DND-41 (cell line): ENCODE measurements around the gene POLR2E.

Source experiments
- ATAC-seq: fragments of 200-7000 bp; cut with Tn5 transposase; 3 replicates; pipeline ENCODE4 v1.9.1; 2021; ENCODE audit warnings: low read depth; ENCODE audit not compliant: insufficient read depth
- DNase-seq: peaks from one replicate; pipeline ENCODE4 v3.0.0-alpha.2; 2020
- H2AFZ ChIP-seq: 2 replicates; pipeline ENCODE4 v1.6.0; 2012; ENCODE audit warnings: low read depth, low read length
- H3K27ac ChIP-seq: 2 replicates; pipeline ENCODE4 v1.5.1; 2012; ENCODE audit warnings: low read length, inconsistent platforms
- H3K27me3 ChIP-seq: fragments of 200-600 bp; sonication (generic); 2 replicates; pipeline ENCODE4 v1.6.0; 2012; ENCODE audit warnings: low read length, mild to moderate bottlenecking, inconsistent platforms; ENCODE audit not compliant: insufficient read depth, poor library complexity
- H3K36me3 ChIP-seq: 2 replicates; pipeline ENCODE4 v1.5.1; 2012; ENCODE audit warnings: low read length, inconsistent platforms; ENCODE audit not compliant: insufficient read depth
- H3K4me1 ChIP-seq: 2 replicates; pipeline ENCODE4 v1.5.1; 2012; ENCODE audit warnings: mild to moderate bottlenecking, low read length; ENCODE audit not compliant: insufficient read depth
- H3K4me2 ChIP-seq: 2 replicates; pipeline ENCODE4 v1.6.0; 2012; ENCODE audit warnings: mild to moderate bottlenecking, moderate library complexity, low read length, inconsistent platforms; ENCODE audit not compliant: insufficient read depth
- H3K4me3 ChIP-seq, 2 experiments: fragments of 200-600 bp in 1 of 2; shearing (Covaris generic) in 1 of 2; 2 replicates each; pipeline ENCODE4 v1.5.1; 2012 to 2016; ENCODE audit warnings: inconsistent platforms in 2 of 2, low read length in 2 of 2, mild to moderate bottlenecking in 2 of 2, low read depth in 1 of 2, moderate library complexity in 1 of 2
- H3K79me2 ChIP-seq: 2 replicates; pipeline ENCODE4 v1.6.0; 2012; ENCODE audit warnings: low read length, inconsistent platforms; ENCODE audit not compliant: insufficient read depth
- H3K9ac ChIP-seq: 2 replicates; pipeline ENCODE4 v1.6.0; 2012; ENCODE audit warnings: low read depth, mild to moderate bottlenecking, inconsistent platforms, low read length, moderate library complexity
- H3K9me3 ChIP-seq: 2 replicates; pipeline ENCODE4 v1.5.1; 2012; ENCODE audit warnings: low read length, moderate library complexity, mild to moderate bottlenecking, inconsistent platforms; ENCODE audit not compliant: insufficient read depth, severe bottlenecking
- H4K20me1 ChIP-seq: 2 replicates; pipeline ENCODE4 v1.6.0; 2012; ENCODE audit warnings: low read length; ENCODE audit not compliant: insufficient read depth
- EZH2 ChIP-seq: IDR thresholded peaks from 3 replicates; pipeline ENCODE4 v1.6.1; 2012; ENCODE audit warnings: borderline replicate concordance, low read depth, mild to moderate bottlenecking, moderate library complexity, low read length, inconsistent platforms; ENCODE audit not compliant: severe bottlenecking
- TF ChIP-seq, protein P1 (sequence below): IDR thresholded peaks from 2 replicates; pipeline ENCODE4 v1.5.1; 2012; ENCODE audit warnings: borderline replicate concordance, low read length, moderate library complexity, mild to moderate bottlenecking; ENCODE audit not compliant: poor library complexity, severe bottlenecking; ENCODE audit errors: extremely low read depth

Gene POLR2E

DNA sequence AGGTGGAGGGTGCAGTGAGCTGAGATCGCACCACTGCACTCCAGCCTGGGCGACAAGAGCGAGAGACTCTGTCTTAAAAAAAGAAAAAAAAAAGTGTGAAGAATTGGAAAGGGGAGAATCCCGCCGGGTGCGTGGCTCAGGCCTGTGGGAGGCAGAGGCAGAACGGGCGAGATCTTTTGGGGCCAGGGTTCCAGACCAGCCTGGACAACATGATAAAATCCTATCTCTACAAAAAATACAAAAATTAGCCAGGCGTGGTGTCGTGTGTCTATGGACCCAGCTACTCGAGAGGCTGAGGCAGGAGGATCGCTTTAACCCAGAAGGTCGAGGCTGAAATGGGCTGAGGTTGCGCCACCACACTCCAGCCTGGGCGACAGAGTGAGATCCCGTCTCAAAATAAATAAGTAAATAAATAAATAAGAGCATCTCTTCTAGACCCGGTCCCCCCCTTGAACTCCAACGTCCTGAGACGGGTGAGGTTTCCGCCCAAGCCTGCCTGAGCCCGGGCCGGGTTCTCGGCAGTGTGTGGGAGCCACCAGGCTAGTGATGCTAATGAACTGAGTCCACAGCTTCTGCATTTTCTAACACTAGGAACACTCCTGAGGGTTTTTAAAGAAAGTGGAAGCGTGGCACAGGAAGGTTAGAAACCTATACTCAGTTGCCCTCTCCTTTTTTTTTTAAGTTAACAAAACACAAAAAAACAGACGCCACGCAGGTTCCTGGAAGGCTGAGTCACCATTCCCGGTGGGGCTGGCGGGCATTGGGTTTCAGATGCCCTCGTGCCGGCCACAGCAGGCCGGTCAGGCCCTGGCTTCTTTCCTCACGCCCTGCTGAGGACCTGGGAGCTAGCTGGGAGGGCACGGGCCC, 30.7 kb upstream of the POLR2E start:
- peaks cover 7% of the 10 kb centered on the region for H4K20me1 ChIP-seq
- no peak for ATAC-seq
- H2AFZ ChIP-seq: no peak overlapping the region
- TF ChIP-seq, protein P1, sequence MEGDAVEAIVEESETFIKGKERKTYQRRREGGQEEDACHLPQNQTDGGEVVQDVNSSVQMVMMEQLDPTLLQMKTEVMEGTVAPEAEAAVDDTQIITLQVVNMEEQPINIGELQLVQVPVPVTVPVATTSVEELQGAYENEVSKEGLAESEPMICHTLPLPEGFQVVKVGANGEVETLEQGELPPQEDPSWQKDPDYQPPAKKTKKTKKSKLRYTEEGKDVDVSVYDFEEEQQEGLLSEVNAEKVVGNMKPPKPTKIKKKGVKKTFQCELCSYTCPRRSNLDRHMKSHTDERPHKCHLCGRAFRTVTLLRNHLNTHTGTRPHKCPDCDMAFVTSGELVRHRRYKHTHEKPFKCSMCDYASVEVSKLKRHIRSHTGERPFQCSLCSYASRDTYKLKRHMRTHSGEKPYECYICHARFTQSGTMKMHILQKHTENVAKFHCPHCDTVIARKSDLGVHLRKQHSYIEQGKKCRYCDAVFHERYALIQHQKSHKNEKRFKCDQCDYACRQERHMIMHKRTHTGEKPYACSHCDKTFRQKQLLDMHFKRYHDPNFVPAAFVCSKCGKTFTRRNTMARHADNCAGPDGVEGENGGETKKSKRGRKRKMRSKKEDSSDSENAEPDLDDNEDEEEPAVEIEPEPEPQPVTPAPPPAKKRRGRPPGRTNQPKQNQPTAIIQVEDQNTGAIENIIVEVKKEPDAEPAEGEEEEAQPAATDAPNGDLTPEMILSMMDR: no peak
- no peak for TF ChIP-seq EZH2
- no peak overlapping the region for H3K4me2 ChIP-seq
- peaks cover 52% of the 10 kb centered on the region for H3K36me3 ChIP-seq
- H3K4me3 ChIP-seq: no peak overlapping the region
- DNase-seq: no peak
- no peaks in the 10 kb centered on the region for H3K27me3 ChIP-seq
- peaks cover 2% of the 10 kb centered on the region for H3K4me1 ChIP-seq
- peaks cover 16% of the 10 kb centered on the region for H3K79me2 ChIP-seq
- no peaks in the 10 kb centered on the region for H3K9me3 ChIP-seq
- no peak overlapping the region for H3K9ac ChIP-seq
- H3K27ac ChIP-seq: no peak overlapping the region

DNA sequence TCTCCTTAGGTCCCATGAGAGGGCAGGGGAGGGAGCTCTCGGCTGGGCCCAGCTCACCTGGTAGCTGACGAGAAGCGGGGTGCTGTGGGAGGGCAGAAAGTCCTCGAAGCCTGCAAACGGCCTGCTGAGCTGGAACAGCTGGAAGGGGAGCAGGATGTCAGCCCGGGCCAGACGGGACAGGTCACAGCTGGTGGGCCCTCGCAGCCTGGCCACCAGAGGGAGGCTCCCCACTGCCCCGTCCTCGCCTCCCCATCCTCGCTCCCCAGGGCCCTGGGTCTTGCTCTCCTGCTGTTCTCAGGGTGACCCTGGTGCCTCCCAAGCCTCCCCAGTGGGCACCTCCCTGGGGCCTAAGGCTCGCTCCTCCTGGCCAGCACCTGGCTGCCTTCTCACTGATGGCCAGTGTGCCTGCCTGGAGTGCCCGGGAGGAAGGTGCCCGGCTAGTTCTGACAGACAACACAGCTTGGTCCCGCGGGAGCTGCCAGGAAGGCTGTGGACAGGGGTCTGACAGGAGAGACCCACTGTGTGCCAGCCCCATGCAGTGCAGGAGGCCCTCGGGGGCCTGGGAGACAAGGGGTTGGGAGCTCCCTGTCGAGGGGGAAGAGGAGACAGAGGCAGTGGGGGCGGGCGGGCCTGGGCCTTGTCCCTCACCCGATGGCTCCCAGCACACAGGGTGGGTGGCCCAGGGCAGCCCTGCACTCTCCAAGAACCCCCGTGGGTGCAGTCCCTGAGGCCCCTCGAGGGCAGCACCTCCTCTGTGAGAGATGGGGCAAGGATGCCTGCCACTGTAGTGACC, 28.9 kb upstream of the POLR2E start:
- H3K36me3 ChIP-seq: peaks cover 66% of the 10 kb centered on the region
- no peak overlapping the region for H3K4me2 ChIP-seq
- TF ChIP-seq EZH2: no peak
- TF ChIP-seq, protein P1: no peak
- no peaks in the 10 kb centered on the region for H3K4me1 ChIP-seq
- H3K9me3 ChIP-seq: no peaks in the 10 kb centered on the region
- no peak overlapping the region for H3K9ac ChIP-seq
- no peak overlapping the region for H3K27ac ChIP-seq
- 0 out of 2 replicates have a peak, but pooled peaks cover under 1% of the 10 kb centered on the region for H3K79me2 ChIP-seq
- DNase-seq (no peak), ATAC-seq (no peak)
- H4K20me1 ChIP-seq: peaks cover 7% of the 10 kb centered on the region; the same call in 1 of the 2 replicates
- H3K27me3 ChIP-seq: no peaks in the 10 kb centered on the region
- H3K4me3 ChIP-seq: no peak overlapping the region
- no peak overlapping the region for H2AFZ ChIP-seq

DNA sequence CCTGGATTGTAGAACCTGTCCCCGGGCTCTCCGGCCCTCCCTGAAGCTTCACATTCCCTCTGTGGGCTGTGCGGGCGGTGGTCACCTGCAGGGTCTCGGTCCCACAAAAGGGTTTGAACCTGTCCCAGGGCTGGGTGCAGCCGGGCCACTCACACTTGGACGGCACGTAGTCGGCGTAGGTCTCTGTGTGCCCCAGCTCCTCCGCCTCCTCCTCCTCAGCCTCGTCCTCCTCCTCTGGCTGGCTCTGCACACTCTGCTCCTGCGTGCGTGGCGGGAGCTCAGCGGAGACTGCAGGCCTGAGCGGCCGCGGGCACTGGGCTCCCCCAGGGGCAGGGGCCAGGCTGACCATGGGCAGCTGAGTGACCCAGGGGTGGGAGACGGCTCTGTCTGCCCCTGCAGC, 28.2 kb upstream of the POLR2E start:
- TF ChIP-seq EZH2: no peak
- TF ChIP-seq, protein P1: no peak
- DNase-seq (no peak), ATAC-seq (no peak)
- Histone ChIP-seq H3K9me3 (no peaks in the 10 kb centered on the region), H3K79me2 (no peaks in the 10 kb centered on the region), H4K20me1 (peaks cover 7% of the 10 kb centered on the region; the same call in 1 of the 2 replicates), H3K27ac (no peak overlapping the region), H3K4me3 (no peak overlapping the region), H3K27me3 (no peaks in the 10 kb centered on the region), H3K4me1 (no peaks in the 10 kb centered on the region), H3K36me3 (peaks cover 73% of the 10 kb centered on the region), H2AFZ (no peak overlapping the region), H3K9ac (no peak overlapping the region), H3K4me2 (no peak overlapping the region)
